Panc1 (cell line): ENCODE data around the gene DOCK3. TPM values are rescaled to one million over a fixed set of nuclear protein-coding genes. Genes with fewer than 3 reads are reported as not detected.

Experiments used
- ATAC-seq: fragments of 200-7000 bp; cut with Tn5 transposase; 2 replicates; pipeline ENCODE4 v1.9.1; 2020; ENCODE audit warnings: mild to moderate bottlenecking, moderate library complexity
- BruUV-seq: library from RNA; stranded (reverse); fragments of 400-500 nt; replicated peaks from 2 replicates; lab custom pipeline; 2021; lab: Mats Ljungman, UMichigan
- CTCF ChIA-PET: fragments of 300-600 bp; sonication (Branson Sonifier 250); formaldehyde crosslinking; loops from one replicate; lab custom pipeline; 2022; ENCODE audit warnings: antibody characterized with exemption; lab: Charles Lee
- POLR2A ChIA-PET: fragments of 300-600 bp; sonication (Branson Sonifier 250); formaldehyde crosslinking; loops from one replicate; lab custom pipeline; 2022; ENCODE audit warnings: antibody characterized with exemption; lab: Charles Lee
- DNase-seq: peaks from one replicate; pipeline ENCODE4 v3.0.0-alpha.2; 2010; ENCODE audit warnings: low read depth, low spot score
- H3K27ac ChIP-seq: 2 replicates; pipeline ENCODE4 v1.5.1; 2011; ENCODE audit warnings: mild to moderate bottlenecking, low read length, inconsistent platforms
- H3K27me3 ChIP-seq: fragments of 200-500 bp; sonication (Bioruptor generic); 2 replicates; pipeline ENCODE4 v1.6.0; 2014; ENCODE audit warnings: low read length, inconsistent platforms; ENCODE audit not compliant: control insufficient read depth, insufficient read depth
- H3K36me3 ChIP-seq: fragments of 200-500 bp; sonication (Bioruptor generic); 2 replicates; pipeline ENCODE4 v1.5.1; 2014; ENCODE audit warnings: inconsistent platforms, mild to moderate bottlenecking, low read length, moderate library complexity; ENCODE audit not compliant: control insufficient read depth, insufficient read depth
- H3K4me1 ChIP-seq: 2 replicates; pipeline ENCODE4 v1.5.1; 2011; ENCODE audit warnings: inconsistent platforms, mild to moderate bottlenecking, low read length, moderate library complexity; ENCODE audit not compliant: control insufficient read depth, insufficient read depth
- H3K4me3 ChIP-seq, 2 experiments: 2 replicates each; pipeline ENCODE4 v1.5.1; 2011 to 2012; ENCODE audit warnings: low read depth in 2 of 2, low read length in 2 of 2, mild to moderate bottlenecking in 2 of 2, inconsistent platforms in 1 of 2, moderate library complexity in 1 of 2
- H3K9me3 ChIP-seq: fragments of 200-500 bp; sonication (Bioruptor generic); 2 replicates; pipeline ENCODE4 v1.5.1; 2014; ENCODE audit warnings: low read depth, mild to moderate bottlenecking, inconsistent platforms, low read length, moderate library complexity; ENCODE audit not compliant: control insufficient read depth, insufficient read depth
- POLR2AphosphoS5 ChIP-seq: IDR thresholded peaks from 2 replicates; pipeline ENCODE4 v1.6.1; 2012; ENCODE audit warnings: mild to moderate bottlenecking, low read depth, low read length, moderate library complexity
- SIN3A ChIP-seq: IDR thresholded peaks from 2 replicates; pipeline ENCODE4 v1.6.1; 2012; ENCODE audit warnings: low read depth, mild to moderate bottlenecking, low read length, moderate library complexity, borderline replicate concordance; ENCODE audit not compliant: insufficient read depth
- TCF7L2 ChIP-seq: IDR thresholded peaks from 2 replicates; pipeline ENCODE4 v1.6.1; 2011; ENCODE audit warnings: mild to moderate bottlenecking, low read depth, low read length, inconsistent platforms
- in situ Hi-C: cut with HindIII; loops from 2 replicates; pipeline ENCODE4 v1.10.0; 2016; ENCODE audit warnings: low sequenced_read_pairs, low pct_unique_long_range_greater_than_20kb
- intact Hi-C: fragments of 100-400 bp; cut with micrococcal nuclease; formaldehyde crosslinking; loops from one replicate; pipeline ENCODE4 v1.10.0; 2022; ENCODE audit not compliant: unreplicated experiment
- total RNA-seq: library from RNA; stranded (reverse); gene quantifications from one replicate; pipeline ENCODE4 v1.2.1, GENCODE V29; 2021; ENCODE audit not compliant: unreplicated experiment
- TF ChIP-seq, protein P1 (sequence below), 2 experiments: IDR thresholded peaks; 2 replicates each; pipeline ENCODE4 v1.6.1; 2011 to 2012; ENCODE audit warnings: low read depth in 2 of 2, control low read depth in 1 of 2, low read length in 1 of 2, mild to moderate bottlenecking in 1 of 2, moderate library complexity in 1 of 2; ENCODE audit not compliant: insufficient read depth in 1 of 2
- TF ChIP-seq, protein P2 (sequence below): fragments of 450-650 bp; IDR thresholded peaks from 2 replicates; pipeline ENCODE4 v1.5.1; 2017; ENCODE audit warnings: mild to moderate bottlenecking

Gene DOCK3
- total RNA-seq, 1 experiment from 2014 or later = 0.21 TPM

DNA sequence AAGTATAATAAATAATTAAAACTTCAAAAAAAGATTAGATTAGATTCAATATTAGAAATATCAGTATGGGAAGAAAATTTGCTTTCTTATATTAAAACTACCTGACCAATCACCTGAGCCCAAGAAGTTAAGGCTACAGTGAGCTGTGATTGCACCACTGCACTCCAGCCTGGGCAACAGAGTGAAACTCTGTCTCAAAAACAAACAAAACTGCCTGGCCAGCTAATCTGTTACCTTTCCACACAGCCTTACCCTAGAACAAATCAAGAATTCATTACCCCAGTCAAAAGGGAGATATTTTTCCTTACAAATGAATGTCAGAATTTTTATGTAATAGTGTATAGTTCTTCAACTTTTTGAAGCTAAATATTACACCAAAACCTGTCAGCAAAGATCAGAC is 593.4 kb downstream of the DOCK3 start:
- ChIA-PET CTCF (no interaction called here), POLR2A (no interaction called here)
- Histone ChIP-seq H3K4me1 (no peaks in the 10 kb centered on the region), H3K9me3 (no peaks in the 10 kb centered on the region), H3K27me3 (no peaks in the 10 kb centered on the region), H3K4me3 (no peak overlapping the region), H3K36me3 (no peaks in the 10 kb centered on the region), H3K27ac (no peak overlapping the region)
- no TSS peak for BruUV-seq
- TF ChIP-seq, protein P1, sequence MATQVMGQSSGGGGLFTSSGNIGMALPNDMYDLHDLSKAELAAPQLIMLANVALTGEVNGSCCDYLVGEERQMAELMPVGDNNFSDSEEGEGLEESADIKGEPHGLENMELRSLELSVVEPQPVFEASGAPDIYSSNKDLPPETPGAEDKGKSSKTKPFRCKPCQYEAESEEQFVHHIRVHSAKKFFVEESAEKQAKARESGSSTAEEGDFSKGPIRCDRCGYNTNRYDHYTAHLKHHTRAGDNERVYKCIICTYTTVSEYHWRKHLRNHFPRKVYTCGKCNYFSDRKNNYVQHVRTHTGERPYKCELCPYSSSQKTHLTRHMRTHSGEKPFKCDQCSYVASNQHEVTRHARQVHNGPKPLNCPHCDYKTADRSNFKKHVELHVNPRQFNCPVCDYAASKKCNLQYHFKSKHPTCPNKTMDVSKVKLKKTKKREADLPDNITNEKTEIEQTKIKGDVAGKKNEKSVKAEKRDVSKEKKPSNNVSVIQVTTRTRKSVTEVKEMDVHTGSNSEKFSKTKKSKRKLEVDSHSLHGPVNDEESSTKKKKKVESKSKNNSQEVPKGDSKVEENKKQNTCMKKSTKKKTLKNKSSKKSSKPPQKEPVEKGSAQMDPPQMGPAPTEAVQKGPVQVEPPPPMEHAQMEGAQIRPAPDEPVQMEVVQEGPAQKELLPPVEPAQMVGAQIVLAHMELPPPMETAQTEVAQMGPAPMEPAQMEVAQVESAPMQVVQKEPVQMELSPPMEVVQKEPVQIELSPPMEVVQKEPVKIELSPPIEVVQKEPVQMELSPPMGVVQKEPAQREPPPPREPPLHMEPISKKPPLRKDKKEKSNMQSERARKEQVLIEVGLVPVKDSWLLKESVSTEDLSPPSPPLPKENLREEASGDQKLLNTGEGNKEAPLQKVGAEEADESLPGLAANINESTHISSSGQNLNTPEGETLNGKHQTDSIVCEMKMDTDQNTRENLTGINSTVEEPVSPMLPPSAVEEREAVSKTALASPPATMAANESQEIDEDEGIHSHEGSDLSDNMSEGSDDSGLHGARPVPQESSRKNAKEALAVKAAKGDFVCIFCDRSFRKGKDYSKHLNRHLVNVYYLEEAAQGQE (IDR thresholded peaks at IDR 0.05; ENCODE audit: insufficient read depth in 1 of 2, low read depth in 2 of 2, low read length in 1 of 2) = no peak
- TF ChIP-seq POLR2AphosphoS5 = no peak
- no peak for TF ChIP-seq TCF7L2
- intact Hi-C loops (no loop called here), in situ Hi-C loops (no loop called here)
- no peak for ATAC-seq
- DNase-seq = no peak

DNA sequence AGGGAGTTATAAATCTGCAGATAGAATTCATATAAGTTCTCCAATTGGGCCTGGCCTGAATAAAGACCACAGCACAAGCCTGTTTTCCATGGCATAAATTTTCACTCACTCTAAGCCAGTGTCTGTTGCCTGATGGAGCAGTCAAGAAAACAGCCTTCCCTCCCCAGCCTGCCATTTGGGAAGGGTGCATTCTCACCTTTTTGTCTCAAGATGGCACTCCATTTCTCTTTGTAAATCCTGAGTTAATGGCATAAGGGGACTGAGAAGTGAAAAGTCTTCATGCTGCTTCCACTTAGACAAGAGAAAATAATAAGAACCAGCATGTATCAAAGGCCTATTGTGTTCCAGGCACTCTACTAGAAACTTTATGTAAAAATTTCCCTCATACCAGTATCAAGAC is 594.7 kb downstream of the DOCK3 start:
- ChIA-PET POLR2A (interaction anchor here (0.6 kb wide), 2 partner anchors 128 to 221 kb away, joined by 8 to 10 read pairs; no protein-coding TSS in a partner anchor), CTCF (no interaction called here)
- Histone ChIP-seq H3K9me3 (no peaks in the 10 kb centered on the region), H3K27ac (no peak overlapping the region), H3K4me3 (no peak overlapping the region), H3K27me3 (no peaks in the 10 kb centered on the region), H3K36me3 (no peaks in the 10 kb centered on the region), H3K4me1 (no peaks in the 10 kb centered on the region)
- DNase-seq (no peak), ATAC-seq (no peak)
- TF ChIP-seq SIN3A (no peak), POLR2AphosphoS5 (no peak), TCF7L2 (no peak)
- TF ChIP-seq, protein P1 (IDR thresholded peaks at IDR 0.05; ENCODE audit: insufficient read depth in 1 of 2, low read depth in 2 of 2, low read length in 1 of 2) = no peak
- TF ChIP-seq, protein P2, sequence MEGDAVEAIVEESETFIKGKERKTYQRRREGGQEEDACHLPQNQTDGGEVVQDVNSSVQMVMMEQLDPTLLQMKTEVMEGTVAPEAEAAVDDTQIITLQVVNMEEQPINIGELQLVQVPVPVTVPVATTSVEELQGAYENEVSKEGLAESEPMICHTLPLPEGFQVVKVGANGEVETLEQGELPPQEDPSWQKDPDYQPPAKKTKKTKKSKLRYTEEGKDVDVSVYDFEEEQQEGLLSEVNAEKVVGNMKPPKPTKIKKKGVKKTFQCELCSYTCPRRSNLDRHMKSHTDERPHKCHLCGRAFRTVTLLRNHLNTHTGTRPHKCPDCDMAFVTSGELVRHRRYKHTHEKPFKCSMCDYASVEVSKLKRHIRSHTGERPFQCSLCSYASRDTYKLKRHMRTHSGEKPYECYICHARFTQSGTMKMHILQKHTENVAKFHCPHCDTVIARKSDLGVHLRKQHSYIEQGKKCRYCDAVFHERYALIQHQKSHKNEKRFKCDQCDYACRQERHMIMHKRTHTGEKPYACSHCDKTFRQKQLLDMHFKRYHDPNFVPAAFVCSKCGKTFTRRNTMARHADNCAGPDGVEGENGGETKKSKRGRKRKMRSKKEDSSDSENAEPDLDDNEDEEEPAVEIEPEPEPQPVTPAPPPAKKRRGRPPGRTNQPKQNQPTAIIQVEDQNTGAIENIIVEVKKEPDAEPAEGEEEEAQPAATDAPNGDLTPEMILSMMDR = no peak
- in situ Hi-C loops = no loop called here
- BruUV-seq = no TSS peak
- intact Hi-C loops = no loop called here
